Gastrocnemius medialis (tissue), 4 donors: ENCODE measurements around the gene C18orf63. TPM values are rescaled to one million over a fixed set of nuclear protein-coding genes. Genes with fewer than 3 reads are reported as not detected.

Experiments
- ATAC-seq, 2 donors: fragments of 150-250 bp; one replicate each; pipeline ENCODE4 v1.9.1; 2016
- DNase-seq, 2 donors: peaks; one replicate each; pipeline ENCODE4 v3.0.0-alpha.2; 2019
- H3K27ac ChIP-seq, 4 donors: fragments of 200-600 bp; sonication (generic); 1 replicate in 1 of 4; 2 replicates in 3 of 4; pipeline ENCODE4 v1.5.1; 2016 to 2018; ENCODE audit warnings: mild to moderate bottlenecking in 2 of 4, moderate library complexity in 1 of 4
- H3K27me3 ChIP-seq, 3 donors: fragments of 200-600 bp; sonication (generic) in 2 of 3; 1 replicate in 1 of 3; 2 replicates in 2 of 3; pipeline versions ENCODE4 v1.5.1 to v1.6.0; 2016 to 2019; ENCODE audit warnings: mild to moderate bottlenecking in 1 of 3, moderate library complexity in 1 of 3
- H3K36me3 ChIP-seq, 2 donors: fragments of 200-600 bp; sonication (generic) in 1 of 2; one replicate each; pipeline ENCODE4 v1.5.1; 2017 to 2018
- H3K4me1 ChIP-seq, 2 donors: fragments of 200-600 bp; sonication (generic) in 1 of 2; one replicate each; pipeline ENCODE4 v1.5.1; 2016 to 2017; ENCODE audit warnings: mild to moderate bottlenecking in 2 of 2
- H3K4me3 ChIP-seq, 4 donors: fragments of 200-600 bp; sonication (generic) in 3 of 4; 1 replicate in 1 of 4; 2 replicates in 3 of 4; pipeline ENCODE4 v1.5.1; 2016 to 2019; ENCODE audit warnings: mild to moderate bottlenecking in 2 of 4
- H3K9me3 ChIP-seq, 3 donors: fragments of 200-600 bp; sonication (generic) in 2 of 3; 1 replicate in 1 of 3; 2 replicates in 2 of 3; pipeline ENCODE4 v1.5.1; 2016 to 2019
- CTCF ChIP-seq, 5 experiments: fragments of 450-650 bp in 3 of 5; fragments of 200-600 bp in 2 of 5; sonication (generic) in 2 of 5; IDR thresholded peaks in 4 of 5; conservative IDR thresholded peaks in 1 of 5; 1 replicate in 4 of 5; 2 replicates in 1 of 5; pipeline ENCODE4 v1.5.1; 2016 to 2019; ENCODE audit warnings: antibody characterized with exemption in 5 of 5, mild to moderate bottlenecking in 3 of 5, moderate library complexity in 3 of 5
- POLR2A ChIP-seq, 2 donors: fragments of 450-650 bp; IDR thresholded peaks; one replicate each; pipeline ENCODE4 v1.6.1; 2017; ENCODE audit warnings: antibody characterized with exemption in 2 of 2, mild to moderate bottlenecking in 2 of 2, moderate library complexity in 2 of 2
- in situ Hi-C, 4 donors: fragments of 200-750 bp; cut with MboI; loops; one replicate each; pipeline versions ENCODE4 v1.15.0 to v1.8.0; 2017; ENCODE audit warnings: low sequenced_read_pairs in 4 of 4
- intact Hi-C: fragments of 100-400 bp; cut with DNase I; formaldehyde crosslinking; loops from one replicate; pipeline ENCODE4 v1.15.1; 2023; ENCODE audit warnings: low total_unique reads
- total RNA-seq, 4 donors: library from RNA; depleted of rRNA; stranded (reverse); fragments of >200 nt; gene quantifications; one replicate each; pipeline versions ENCODE4 v1.1.0 to v1.2.3, GENCODE V29; 2016

Gene C18orf63
- total RNA-seq: not detected

GRCh38 chr18:74315464-74316256, at the start of gene C18orf63:
C18orf63 (plus strand) TSS chr18:74315839; CDS start chr18:74317866, 2,027 bp downstream.
- Histone ChIP-seq H3K9me3 (no peaks in the 10 kb centered on the region), H3K4me3 (no peak within 1 kb of the TSS), H3K4me1 (no peaks in the 10 kb centered on the region), H3K27me3 (no peaks in the 10 kb centered on the region), H3K27ac (no peak within 1 kb of the TSS), H3K36me3 (no peaks in the 10 kb centered on the region)
- intact Hi-C loops (no loop called here), in situ Hi-C loops (no loop called here)
- ATAC-seq (no peak), DNase-seq (no peak)
- TF ChIP-seq CTCF (IDR thresholded peaks at IDR 0.05 in 4 of 5, conservative IDR thresholded peaks at IDR 0.05 in 1 of 5) (no peak), POLR2A (IDR thresholded peaks at IDR 0.05) (no peak)

GRCh38 chr18:74266161-74266560, 49.5 kb upstream of the C18orf63 start:
- in situ Hi-C loops: no loop called here
- H3K36me3 ChIP-seq: peaks cover 0 to 9% of the 10 kb centered on the region in 2 donors
- H3K27me3 ChIP-seq: no peaks in the 10 kb centered on the region
- intact Hi-C loops: no loop called here
- no peak for ATAC-seq
- H3K27ac ChIP-seq: no peak overlapping the region
- H3K4me1 ChIP-seq: no peaks in the 10 kb centered on the region
- TF ChIP-seq POLR2A (IDR thresholded peaks at IDR 0.05) (no peak), CTCF (IDR thresholded peaks at IDR 0.05 in 4 of 5, conservative IDR thresholded peaks at IDR 0.05 in 1 of 5) (no peak)
- DNase-seq: no peak
- no peak overlapping the region for H3K4me3 ChIP-seq
- no peaks in the 10 kb centered on the region for H3K9me3 ChIP-seq

GRCh38 chr18:74268175-74268574, 47.5 kb upstream of the C18orf63 start:
- DNase-seq: no peak
- no peaks in the 10 kb centered on the region for H3K36me3 ChIP-seq
- no peaks in the 10 kb centered on the region for H3K27me3 ChIP-seq
- H3K4me1 ChIP-seq: peaks cover 0 to 3% of the 10 kb centered on the region in 2 donors
- in situ Hi-C loops (no loop called here), intact Hi-C loops (no loop called here)
- no peak overlapping the region for H3K4me3 ChIP-seq
- TF ChIP-seq POLR2A (IDR thresholded peaks at IDR 0.05) (no peak), CTCF (IDR thresholded peaks at IDR 0.05 in 4 of 5, conservative IDR thresholded peaks at IDR 0.05 in 1 of 5) (no peak)
- H3K27ac ChIP-seq: no peak overlapping the region
- ATAC-seq: no peak
- H3K9me3 ChIP-seq: no peaks in the 10 kb centered on the region

GRCh38 chr18:74268933-74269620, 46.6 kb upstream of the C18orf63 start:
- no peak for DNase-seq
- H3K36me3 ChIP-seq: no peaks in the 10 kb centered on the region
- H3K9me3 ChIP-seq: no peaks in the 10 kb centered on the region
- no peak for ATAC-seq
- H3K27ac ChIP-seq: no peak overlapping the region
- in situ Hi-C loops: no loop called here
- no peaks in the 10 kb centered on the region for H3K27me3 ChIP-seq
- H3K4me3 ChIP-seq: no peak overlapping the region
- peaks cover 0 to 3% of the 10 kb centered on the region in 2 donors for H3K4me1 ChIP-seq
- intact Hi-C loops: no loop called here
- no peak for TF ChIP-seq POLR2A (IDR thresholded peaks at IDR 0.05)
- TF ChIP-seq CTCF (IDR thresholded peaks at IDR 0.05 in 4 of 5, conservative IDR thresholded peaks at IDR 0.05 in 1 of 5): no peak
